NCI-H82 treated with DMSO at 0.1 percent for 48 hours (cell line): ENCODE results near the gene SYNE1.
"Not testable (repeated sequence)": the region's sequence is repeated elsewhere in the genome, so short reads cannot be mapped to it uniquely, and the experiment has no call there.

Experiments used
- DNase-seq: peaks from one replicate; lab custom pipeline; 2025; ENCODE audit not compliant: unreplicated experiment; lab: John Stamatoyannopoulos, UW

SYNE1 gene

GRCh38 chr6:152428126-152428525 lies 209.0 kb downstream of the SYNE1 start:
- no peak for DNase-seq

- DNase-seq: no peak
These were observed 210.9 kb downstream of the SYNE1 start for GRCh38 chr6:152426276-152426675.

GRCh38 chr6:152423216-152424103 lies 213.7 kb downstream of the SYNE1 start:
- DNase-seq: no peak

GRCh38 chr6:152421496-152421895 lies 215.7 kb downstream of the SYNE1 start:
- DNase-seq: not testable (repeated sequence)

GRCh38 chr6:152420696-152421095 lies 216.5 kb downstream of the SYNE1 start:
- no peak for DNase-seq

- no peak for DNase-seq
These were observed 218.6 kb downstream of the SYNE1 start for GRCh38 chr6:152418551-152418950.

- no peak for DNase-seq
These were observed 220.5 kb downstream of the SYNE1 start for GRCh38 chr6:152416652-152417051.

GRCh38 chr6:152404936-152405595 lies 232.1 kb downstream of the SYNE1 start:
- no peak for DNase-seq

- no peak for DNase-seq
These were observed 232.9 kb downstream of the SYNE1 start for GRCh38 chr6:152404086-152404857.

- DNase-seq: no peak
These were observed 234.4 kb downstream of the SYNE1 start for GRCh38 chr6:152402791-152403190.

GRCh38 chr6:152401978-152402377 lies 235.2 kb downstream of the SYNE1 start:
- no peak for DNase-seq

- no peak for DNase-seq
These were observed 237.8 kb downstream of the SYNE1 start for GRCh38 chr6:152399399-152399798.

- DNase-seq: no peak
These were observed 238.2 kb downstream of the SYNE1 start for GRCh38 chr6:152398993-152399392.

GRCh38 chr6:152398316-152398715 lies 238.8 kb downstream of the SYNE1 start:
- no peak for DNase-seq

- no peak for DNase-seq
These were observed 242.9 kb downstream of the SYNE1 start for GRCh38 chr6:152394303-152394702.

- peak; percentile 5 for DNase-seq
These were observed 245.8 kb downstream of the SYNE1 start for GRCh38 chr6:152391179-152391880.

- DNase-seq: no peak
These were observed 250.1 kb downstream of the SYNE1 start for GRCh38 chr6:152387091-152387490.

- no peak for DNase-seq
These were observed 251.0 kb downstream of the SYNE1 start for GRCh38 chr6:152386131-152386530.

GRCh38 chr6:152380993-152381898 lies 255.9 kb downstream of the SYNE1 start:
- DNase-seq: peak; percentile 50

GRCh38 chr6:152380351-152380767 lies 256.8 kb downstream of the SYNE1 start:
- peak; percentile 96 for DNase-seq
